HT-29 (cell line): ENCODE measurements around the gene IL6R. TPM values are rescaled to one million over a fixed set of nuclear protein-coding genes. Genes with fewer than 3 reads are reported as not detected.
"Not testable (repeated sequence)": the region's sequence is repeated elsewhere in the genome, so short reads cannot be mapped to it uniquely, and the experiment has no call there.

Experiments
- DNase-seq: peaks from one replicate; pipeline ENCODE4 v3.0.0-alpha.2; 2015; ENCODE audit warnings: low spot score
- total RNA-seq: library from RNA; depleted of rRNA; stranded (reverse); fragments of >200 nt; shearing (Covaris generic); gene quantifications from 2 replicates; pipeline ENCODE4 v1.2.3, GENCODE V29; 2014; rRNA removed

IL6R gene
- 3.1 and 4.4 TPM in 2 replicates for total RNA-seq

GRCh38 chr1:154404984-154405746, at the start of gene IL6R:
Gene IL6R (plus strand): TSS chr1:154405343. CDS start chr1:154405630, 287 bp downstream.
- peak; percentile 91 for DNase-seq

DNA sequence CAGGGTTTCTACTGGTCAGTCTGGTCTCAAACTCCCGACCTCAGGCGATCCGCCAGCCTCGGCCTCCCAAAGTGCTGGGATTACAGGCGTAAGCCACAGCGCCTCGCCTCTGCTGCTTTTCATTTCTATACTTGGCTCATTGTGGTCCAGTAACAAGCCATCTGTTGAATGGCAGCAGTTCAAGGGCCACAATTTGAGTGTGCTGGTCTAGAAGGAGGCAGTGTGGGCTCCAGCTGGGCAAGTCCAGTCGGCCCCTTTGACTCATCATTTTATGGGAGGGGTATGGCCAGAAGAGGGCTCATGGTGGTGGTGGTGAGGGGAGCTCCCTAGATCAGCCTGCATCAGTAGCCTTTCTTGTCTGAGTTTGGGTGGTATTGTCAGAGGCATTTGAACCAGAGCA, 46.6 kb upstream of the IL6R start:
- DNase-seq, result no peak

GRCh38 chr1:154360288-154360687, 44.9 kb upstream of the IL6R start:
- DNase-seq, result no peak

DNA sequence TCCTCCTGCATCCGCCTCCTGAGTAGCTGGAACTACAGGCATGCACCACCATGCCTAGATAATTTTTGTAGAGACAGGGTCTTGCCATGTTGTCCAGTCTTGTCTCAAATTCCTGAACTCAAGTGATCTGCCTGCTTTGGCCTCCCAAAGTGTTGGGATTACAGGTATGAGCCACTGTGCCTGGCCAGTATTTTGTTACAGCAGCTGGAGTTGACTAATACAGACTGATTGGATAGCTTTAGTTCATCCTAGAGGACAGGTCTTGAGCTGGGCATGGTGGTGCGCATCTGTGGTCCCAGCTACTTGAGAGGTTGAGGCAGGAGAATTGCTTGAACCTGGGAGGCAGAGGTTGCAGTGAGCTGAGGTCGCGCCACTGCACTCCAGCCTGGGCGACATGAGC, 44.3 kb upstream of the IL6R start:
- DNase-seq, result not testable (repeated sequence)

GRCh38 chr1:154361357-154361756, 43.8 kb upstream of the IL6R start:
- no peak for DNase-seq

GRCh38 chr1:154371436-154371835, 33.7 kb upstream of the IL6R start:
- no peak for DNase-seq

DNA sequence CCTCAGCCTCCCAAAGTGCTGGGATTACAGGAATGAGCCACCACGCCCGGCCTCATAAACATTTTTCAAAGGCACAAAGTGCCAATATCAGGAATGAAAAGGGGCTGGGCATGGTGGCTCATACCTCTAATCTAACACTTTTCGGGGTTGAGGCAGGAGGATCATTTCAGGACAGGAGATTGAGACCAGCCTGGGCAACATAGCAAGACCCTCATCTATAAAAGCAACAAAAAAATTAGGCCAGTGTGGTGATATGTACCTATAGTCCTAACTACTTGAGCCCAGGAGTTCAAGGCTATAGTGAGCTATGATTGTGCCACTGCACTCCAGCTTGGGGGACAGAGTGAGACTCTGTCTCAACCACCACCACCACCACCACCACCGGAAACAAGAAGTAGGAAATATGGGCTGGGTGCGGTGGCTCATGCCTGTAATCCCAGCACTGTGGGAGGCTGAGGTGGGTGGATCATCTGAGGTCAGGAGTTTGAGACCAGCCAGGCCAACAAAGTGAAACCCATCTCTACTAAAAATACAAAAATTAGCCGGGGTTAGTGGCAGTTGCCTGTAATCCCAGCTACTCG, 31.3 kb upstream of the IL6R start:
- not testable (repeated sequence) for DNase-seq

DNA sequence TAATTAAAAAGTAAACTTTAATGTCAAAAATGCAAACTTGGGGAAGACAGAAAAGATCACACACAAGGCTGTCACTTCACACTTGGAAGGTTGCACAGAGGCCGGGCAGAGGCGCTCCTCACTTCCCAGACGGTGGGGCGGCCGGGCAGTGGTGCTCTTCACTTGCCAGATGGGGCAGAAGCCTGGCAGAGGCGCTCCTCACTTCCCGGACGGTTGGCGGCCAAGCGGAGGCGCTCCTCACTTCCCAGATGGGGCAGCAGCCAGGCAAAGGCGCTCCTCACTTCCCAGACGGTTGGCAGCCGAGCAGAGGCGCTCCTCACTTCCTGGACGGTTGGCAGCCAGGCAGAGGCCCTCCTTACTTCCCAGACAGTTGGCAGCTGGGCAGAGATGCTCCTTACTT, 25.8 kb upstream of the IL6R start:
- no peak for DNase-seq

- no peak for DNase-seq
Observed at GRCh38 chr1:154384650-154385489, 20.3 kb upstream of the IL6R start.

- no peak for DNase-seq
Observed at GRCh38 chr1:154386643-154387352, 18.3 kb upstream of the IL6R start.

DNA sequence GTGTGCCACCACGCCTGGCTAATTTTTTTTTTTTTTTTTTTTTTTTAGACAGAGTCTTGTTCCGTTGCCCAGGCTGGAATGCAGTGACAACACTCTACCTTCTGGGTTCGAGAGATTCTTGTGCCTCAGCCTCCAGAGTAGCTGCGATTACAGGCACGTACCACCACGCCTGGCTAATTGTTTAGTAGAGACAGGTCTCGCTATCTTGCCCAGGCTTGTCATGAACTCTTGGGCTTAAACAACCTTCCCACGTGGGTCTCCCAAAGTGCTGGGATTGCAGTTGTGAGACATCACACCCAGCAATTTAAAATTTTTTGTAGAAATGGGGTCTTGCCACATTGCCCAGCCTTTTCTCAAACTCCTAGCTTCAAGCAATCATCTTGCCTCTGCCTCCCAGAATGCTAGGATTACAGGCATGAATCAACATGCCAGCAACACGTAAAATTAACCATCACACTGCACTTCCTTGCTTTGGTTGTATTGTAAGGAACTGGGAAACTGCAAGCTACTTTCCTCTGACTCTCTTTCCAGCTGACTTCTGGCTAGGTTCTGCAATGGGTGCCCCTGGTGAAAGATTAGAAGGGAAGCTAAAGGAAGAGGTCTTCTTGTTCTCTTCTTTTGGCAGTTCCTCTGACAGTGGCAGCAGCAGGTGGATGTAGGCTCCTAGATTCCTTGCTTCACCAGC, 13.9 kb upstream of the IL6R start:
- DNase-seq, result no peak

DNA sequence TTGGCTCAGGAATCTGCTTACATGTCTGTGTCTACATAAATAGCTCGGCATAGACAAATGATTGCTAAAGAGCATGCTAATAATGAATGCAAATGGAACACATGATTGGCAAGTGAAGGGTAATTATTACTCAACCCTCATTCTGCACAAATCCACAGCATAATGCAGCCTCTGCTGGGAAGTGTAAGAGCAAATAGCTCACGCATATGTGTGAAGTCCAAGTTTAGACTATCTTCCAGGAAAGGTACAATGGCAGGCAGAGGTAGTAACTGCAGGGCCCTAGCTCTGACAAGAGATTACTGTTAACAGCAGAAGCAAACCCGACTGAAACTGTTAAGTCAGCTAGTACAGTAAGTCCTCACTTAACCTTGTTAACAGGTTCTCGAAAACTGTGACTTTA, 7.0 kb upstream of the IL6R start:
- DNase-seq, result no peak

DNA sequence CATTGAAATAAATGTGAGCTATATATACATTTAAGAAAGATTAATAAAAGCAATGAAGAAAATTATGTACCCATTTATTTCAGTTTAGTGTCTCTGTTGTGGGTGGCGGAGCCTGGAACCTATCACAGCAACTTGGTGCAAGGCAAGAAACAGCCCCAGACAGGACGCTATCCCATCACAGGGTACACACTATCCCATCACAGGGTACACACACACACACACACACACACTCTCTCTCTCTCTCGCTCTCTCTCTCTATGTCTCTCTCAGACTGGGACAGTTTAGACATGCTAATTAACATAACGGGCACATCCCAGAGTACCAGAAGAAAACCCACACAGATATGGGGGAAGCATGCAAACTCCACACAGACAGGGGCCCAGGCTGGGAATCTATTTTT, 6.5 kb upstream of the IL6R start:
- no peak for DNase-seq

GRCh38 chr1:154400381-154400801, 4.8 kb upstream of the IL6R start:
- DNase-seq, result no peak

- no peak for DNase-seq
Observed at GRCh38 chr1:154402409-154402921, 2.7 kb upstream of the IL6R start.

DNA sequence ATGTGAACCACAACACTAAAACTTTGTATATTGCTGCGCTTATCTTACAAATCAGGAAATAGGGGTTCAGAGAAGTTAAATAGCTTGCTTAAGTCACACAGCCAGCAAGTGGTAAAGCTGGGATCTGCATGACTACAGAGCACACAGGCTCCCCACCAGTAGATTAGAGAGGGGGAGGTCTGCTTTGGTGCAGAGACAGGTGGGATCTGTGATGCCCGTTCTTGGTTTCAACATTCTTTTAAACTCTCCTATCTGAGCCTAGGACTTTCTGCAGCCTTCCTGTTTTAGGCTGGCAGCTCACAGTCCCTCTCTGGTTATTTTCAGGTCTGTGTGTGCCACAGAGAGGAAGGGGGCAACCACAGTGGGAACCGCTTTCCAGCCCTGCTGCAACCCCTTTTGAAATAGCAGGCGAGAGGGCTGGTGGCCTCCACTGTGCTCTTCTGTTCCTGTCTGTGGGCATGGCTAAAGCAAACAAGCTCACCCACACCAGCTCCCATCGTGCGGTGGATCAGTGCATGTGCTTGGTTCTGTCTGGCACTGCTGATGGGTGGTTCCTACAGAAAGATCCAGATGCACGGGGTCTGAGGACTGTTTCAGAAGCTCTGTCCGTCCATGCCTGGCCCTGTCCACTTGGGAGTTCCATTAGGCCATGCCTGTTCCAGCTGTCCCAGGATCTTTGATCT, 1.7 kb upstream of the IL6R start:
- DNase-seq, result no peak

- DNase-seq, result no peak
Observed at GRCh38 chr1:154403983-154404382, 1.2 kb upstream of the IL6R start.

DNA sequence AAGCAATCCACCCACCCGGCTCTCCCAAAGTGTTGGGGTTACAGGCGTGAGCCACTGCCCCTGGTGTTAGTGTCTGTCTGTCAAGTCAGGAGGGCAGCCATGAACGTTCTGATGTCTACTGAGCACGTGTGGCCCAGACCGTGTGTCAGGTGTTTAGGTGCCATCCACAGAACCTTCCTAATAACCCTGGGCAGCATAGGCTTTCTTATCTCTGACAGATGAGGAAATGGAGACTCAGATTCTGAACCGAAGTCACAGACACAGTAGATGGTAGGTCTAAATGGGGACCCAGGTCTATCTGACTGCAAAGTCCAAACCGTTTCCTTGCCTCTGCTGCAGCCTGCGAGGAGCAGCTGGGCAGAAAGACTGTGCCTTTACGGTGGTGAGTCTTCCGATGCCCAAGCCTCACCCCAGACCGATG, 622 bp upstream of the IL6R start:
- DNase-seq, result no peak

GRCh38 chr1:154405747-154406571, 816 bp downstream of the IL6R start:
- DNase-seq, result peak; percentile 51

GRCh38 chr1:154406572-154406879, 1.4 kb downstream of the IL6R start:
- no peak for DNase-seq
